Activated CD4-positive, alpha-beta T cell treated with anti-CD3 and anti-CD28 coated beads, Interleukin-2, amount 10 ng/mL, durations not matched to agents 7 days and 5 days (primary cell): ENCODE results near the gene MARK2. TPM values are rescaled to one million over a fixed set of nuclear protein-coding genes. Genes with fewer than 3 reads are reported as not detected.

Experiments
- CTCF ChIA-PET: fragments of 350-600 bp; sonication (Branson Sonifier 250); formaldehyde crosslinking; loops from one replicate; lab custom pipeline; 2021; ENCODE audit warnings: antibody characterized with exemption; lab: Charles Lee
- POLR2A ChIA-PET: fragments of 350-600 bp; sonication (Branson Sonifier 250); formaldehyde crosslinking; loops from one replicate; lab custom pipeline; 2021; ENCODE audit warnings: antibody characterized with exemption; lab: Charles Lee
- DNase-seq: peaks from one replicate; pipeline ENCODE4 v3.0.0-alpha.2; 2020
- H3K27ac Mint-ChIP-seq: one replicate; pipeline ENCODE4 v1.8.0; 2021; ENCODE audit warnings: mild to moderate bottlenecking, moderate library complexity, mixed read lengths
- H3K27me3 Mint-ChIP-seq: one replicate; pipeline ENCODE4 v1.8.0; 2021; ENCODE audit warnings: mixed read lengths
- H3K36me3 Mint-ChIP-seq: one replicate; pipeline ENCODE4 v1.8.0; 2021; ENCODE audit warnings: low read depth, mixed read lengths
- H3K4me1 Mint-ChIP-seq: one replicate; pipeline ENCODE4 v1.8.0; 2021; ENCODE audit warnings: mixed read lengths
- H3K4me3 Mint-ChIP-seq: one replicate; pipeline ENCODE4 v1.8.0; 2021; ENCODE audit warnings: mild to moderate bottlenecking, moderate library complexity, mixed read lengths
- H3K9me3 Mint-ChIP-seq: one replicate; pipeline ENCODE4 v1.8.0; 2021; ENCODE audit warnings: mixed read lengths
- total RNA-seq, 2 experiments: library from RNA; stranded (reverse); gene quantifications; one replicate each; pipeline ENCODE4 v1.2.3, GENCODE V29; 2021

MARK2 gene
- total RNA-seq, 2 experiments from 2014 or later: 68.3 to 69.2 TPM

DNA sequence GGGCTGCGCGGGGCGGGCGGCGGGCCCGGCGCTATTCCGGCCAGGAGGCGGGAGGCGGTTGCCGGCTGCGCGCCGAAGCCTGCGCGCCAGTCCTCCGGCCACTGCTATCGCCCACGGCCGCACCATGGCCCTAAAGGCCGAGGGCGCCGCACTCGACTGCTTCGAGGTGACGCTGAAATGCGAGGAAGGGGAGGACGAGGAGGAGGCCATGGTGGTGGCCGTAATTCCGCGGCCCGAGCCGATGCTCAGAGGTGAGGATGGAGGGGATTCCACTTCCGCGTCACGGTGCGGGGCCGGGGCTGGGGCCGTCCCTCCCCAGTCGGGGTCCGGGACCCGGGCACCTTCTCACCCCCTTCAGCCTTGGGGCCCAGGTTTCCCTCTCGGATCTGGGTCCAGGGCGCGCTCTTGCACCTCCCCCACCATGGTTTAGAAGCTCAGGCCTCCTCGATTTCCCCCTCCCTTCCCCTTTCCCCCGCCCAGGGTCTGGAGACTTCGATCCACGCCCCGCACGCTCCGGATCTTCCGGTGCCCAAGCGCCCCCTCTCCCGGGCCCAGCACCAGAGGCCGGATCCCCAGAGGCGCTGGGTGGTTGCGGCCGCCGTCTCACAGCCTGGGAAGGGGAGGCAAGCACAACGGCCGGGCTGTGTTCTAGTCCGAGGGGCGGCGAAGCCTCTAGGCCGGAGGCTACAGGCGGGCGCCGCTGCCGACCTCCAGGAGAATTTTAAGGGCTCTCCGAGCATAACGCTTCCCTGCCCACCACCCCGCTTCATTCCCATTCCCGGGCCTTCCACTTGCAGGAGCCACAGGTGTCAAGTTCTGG lies 25.1 kb upstream of the MARK2 start:
- H3K27ac Mint-ChIP-seq: peak overlapping the region; percentile 78
- H3K4me1 Mint-ChIP-seq: peaks cover 32% of the 10 kb centered on the region
- H3K4me3 Mint-ChIP-seq: peak overlapping the region; percentile 80
- ChIA-PET CTCF (interaction anchor here (1.0 kb wide), 2 partner anchors 9 to 23 kb away, joined by 3 read pairs; no protein-coding TSS in a partner anchor), POLR2A (no interaction called here)
- no peaks in the 10 kb centered on the region for H3K9me3 Mint-ChIP-seq
- H3K27me3 Mint-ChIP-seq: peaks cover 2% of the 10 kb centered on the region
- DNase-seq: peak; percentile 47
- peaks cover 24% of the 10 kb centered on the region for H3K36me3 Mint-ChIP-seq

- ChIA-PET POLR2A (no interaction called here), CTCF (interaction anchor here (1.0 kb wide), 2 partner anchors 9 to 22 kb away, joined by 3 read pairs; no protein-coding TSS in a partner anchor)
- Mint-ChIP-seq H3K27ac (peak overlapping the region; percentile 78), H3K9me3 (no peaks in the 10 kb centered on the region), H3K36me3 (peaks cover 25% of the 10 kb centered on the region), H3K4me3 (peak overlapping the region; percentile 80), H3K27me3 (peaks cover 2% of the 10 kb centered on the region), H3K4me1 (peaks cover 32% of the 10 kb centered on the region)
- no peak for DNase-seq
These were observed 24.6 kb upstream of the MARK2 start for GRCh38 chr11:63814383-63814736.

- no peak for DNase-seq
- no peaks in the 10 kb centered on the region for H3K9me3 Mint-ChIP-seq
- H3K4me3 Mint-ChIP-seq: no peak overlapping the region
- H3K36me3 Mint-ChIP-seq: peaks cover 35% of the 10 kb centered on the region
- POLR2A ChIA-PET: no interaction called here
- H3K4me1 Mint-ChIP-seq: peaks cover 29% of the 10 kb centered on the region
- H3K27me3 Mint-ChIP-seq: no peaks in the 10 kb centered on the region
- CTCF ChIA-PET: no interaction called here
- no peak overlapping the region for H3K27ac Mint-ChIP-seq
These were observed 22.7 kb upstream of the MARK2 start for GRCh38 chr11:63816166-63816565.

GRCh38 chr11:63816732-63817131 lies 22.2 kb upstream of the MARK2 start:
- Mint-ChIP-seq H3K4me3 (no peak overlapping the region), H3K27me3 (no peaks in the 10 kb centered on the region), H3K36me3 (peaks cover 41% of the 10 kb centered on the region), H3K4me1 (peaks cover 29% of the 10 kb centered on the region), H3K9me3 (no peaks in the 10 kb centered on the region), H3K27ac (no peak overlapping the region)
- ChIA-PET CTCF (no interaction called here), POLR2A (no interaction called here)
- DNase-seq: no peak

GRCh38 chr11:63817758-63818498 lies 21.0 kb upstream of the MARK2 start:
- Mint-ChIP-seq H3K36me3 (peaks cover 49% of the 10 kb centered on the region), H3K27ac (no peak overlapping the region), H3K27me3 (no peaks in the 10 kb centered on the region), H3K4me1 (peaks cover 23% of the 10 kb centered on the region), H3K4me3 (no peak overlapping the region), H3K9me3 (no peaks in the 10 kb centered on the region)
- ChIA-PET POLR2A (no interaction called here), CTCF (interaction anchor here (1.8 kb wide), 1 partner anchor 11 kb away, joined by 5 read pairs; no protein-coding TSS in a partner anchor)
- DNase-seq: no peak

- peaks cover 52% of the 10 kb centered on the region for H3K36me3 Mint-ChIP-seq
These were observed 20.3 kb upstream of the MARK2 start for GRCh38 chr11:63818609-63819008.

GRCh38 chr11:63821411-63821810 lies 17.5 kb upstream of the MARK2 start:
- Mint-ChIP-seq H3K9me3 (no peaks in the 10 kb centered on the region), H3K36me3 (peaks cover 56% of the 10 kb centered on the region), H3K27ac (no peak overlapping the region), H3K4me1 (peaks cover 4% of the 10 kb centered on the region), H3K4me3 (no peak overlapping the region), H3K27me3 (no peaks in the 10 kb centered on the region)
- DNase-seq: no peak
- CTCF ChIA-PET: no interaction called here
- POLR2A ChIA-PET: no interaction called here

More at GRCh38 chr11:63818609-63819008, 20.3 kb upstream of the MARK2 start:
- H3K9me3 Mint-ChIP-seq: no peaks in the 10 kb centered on the region
- H3K4me1 Mint-ChIP-seq: peaks cover 23% of the 10 kb centered on the region
- no peak overlapping the region for H3K27ac Mint-ChIP-seq
- no peak for DNase-seq
- H3K4me3 Mint-ChIP-seq: no peak overlapping the region
- ChIA-PET POLR2A (no interaction called here), CTCF (interaction anchor here (1.8 kb wide), 1 partner anchor 11 kb away, joined by 5 read pairs; no protein-coding TSS in a partner anchor)
- H3K27me3 Mint-ChIP-seq: no peaks in the 10 kb centered on the region

DNA sequence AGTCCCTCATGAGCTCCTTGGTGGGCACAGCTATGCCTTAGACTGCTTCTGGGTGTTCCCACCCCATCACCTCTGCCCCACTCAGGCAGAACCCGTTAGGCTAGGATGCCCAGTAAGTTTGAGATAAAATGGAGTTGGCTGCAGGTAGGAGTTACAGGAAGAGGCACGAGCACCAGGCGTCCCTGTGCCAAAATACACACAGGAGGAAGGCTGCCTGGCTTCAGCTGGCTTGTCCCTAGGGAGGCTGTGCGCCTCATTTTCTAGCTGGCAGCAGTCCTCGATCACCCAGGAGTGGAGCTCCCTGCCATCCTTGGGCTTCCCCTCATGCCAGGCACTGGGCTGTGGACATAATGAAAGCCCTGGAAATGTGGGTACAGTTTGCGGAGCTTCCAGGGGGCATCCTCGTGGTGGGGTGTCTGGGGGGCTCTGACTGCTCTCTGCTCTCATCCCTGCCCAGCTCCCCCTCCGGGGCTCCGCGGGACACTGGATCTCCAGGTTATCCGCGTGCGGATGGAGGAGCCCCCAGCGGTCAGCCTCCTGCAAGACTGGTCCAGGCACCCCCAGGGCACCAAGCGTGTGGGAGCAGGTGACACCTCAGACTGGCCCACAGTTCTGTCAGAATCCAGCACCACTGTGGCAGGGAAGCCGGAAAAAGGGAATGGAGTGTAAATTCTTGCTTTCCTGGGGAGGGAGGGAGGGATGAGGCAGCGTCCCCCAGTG lies 12.3 kb upstream of the MARK2 start:
- Mint-ChIP-seq H3K9me3 (no peaks in the 10 kb centered on the region), H3K4me3 (no peak overlapping the region), H3K36me3 (peaks cover 32% of the 10 kb centered on the region), H3K27ac (no peak overlapping the region), H3K27me3 (no peaks in the 10 kb centered on the region), H3K4me1 (peaks cover 3% of the 10 kb centered on the region)
- ChIA-PET POLR2A (interaction anchor here (0.6 kb wide), 1 partner anchor 198 kb away, joined by 3 read pairs; no protein-coding TSS in a partner anchor), CTCF (interaction anchor here (0.7 to 2.6 kb wide), 2 partner anchors 11 to 95 kb away, joined by 3 to 10 read pairs; no protein-coding TSS in a partner anchor)
- no peak for DNase-seq

DNA sequence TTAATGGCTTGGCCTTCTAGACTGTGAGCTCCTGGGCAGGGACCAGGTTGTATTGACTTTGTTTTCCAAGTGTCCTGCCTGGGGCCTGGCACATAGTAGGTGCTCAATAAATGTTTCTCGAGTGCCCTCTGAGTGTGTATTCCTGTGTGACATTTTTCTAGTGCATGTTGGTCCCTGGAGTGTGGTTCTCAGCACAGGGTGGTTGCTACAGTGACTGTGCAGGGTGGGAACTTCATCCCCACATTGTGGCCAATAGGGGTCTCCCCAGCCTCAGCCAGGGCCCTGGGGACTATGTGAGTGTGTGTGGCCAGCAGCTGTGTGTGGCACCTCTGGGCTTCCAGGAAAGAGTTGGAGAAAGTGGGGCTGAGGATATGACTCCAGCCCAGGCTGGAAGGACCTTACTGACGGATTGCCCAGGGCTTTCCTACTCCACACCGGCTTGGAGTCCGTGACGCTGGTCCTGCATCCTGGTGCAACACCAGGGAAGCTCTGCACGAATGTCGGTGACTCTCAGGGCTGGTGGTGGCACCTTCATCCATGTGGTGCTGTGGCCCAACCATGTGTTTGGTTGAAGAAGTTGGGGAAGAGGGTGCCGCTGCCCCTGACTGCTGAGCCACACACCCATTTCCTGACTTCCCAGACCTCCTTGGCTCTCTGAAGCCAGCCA lies 9.0 kb upstream of the MARK2 start:
- ChIA-PET CTCF (interaction anchor here (1.2 to 2.2 kb wide), 2 partner anchors 9 to 12 kb away, joined by 4 to 5 read pairs; partner anchors contain the start of gene MARK2), POLR2A (no interaction called here)
- Mint-ChIP-seq H3K27ac (no peak overlapping the region), H3K9me3 (no peaks in the 10 kb centered on the region), H3K27me3 (no peaks in the 10 kb centered on the region), H3K4me3 (no peak overlapping the region), H3K36me3 (peaks cover 11% of the 10 kb centered on the region), H3K4me1 (peaks cover 11% of the 10 kb centered on the region)
- no peak for DNase-seq

GRCh38 chr11:63831326-63831725 lies 7.6 kb upstream of the MARK2 start:
- ChIA-PET CTCF (interaction anchor here (0.6 kb wide), 1 partner anchor 149 kb away, joined by 3 read pairs; no protein-coding TSS in a partner anchor), POLR2A (no interaction called here)
- Mint-ChIP-seq H3K27ac (no peak overlapping the region), H3K4me3 (no peak overlapping the region), H3K9me3 (no peaks in the 10 kb centered on the region), H3K4me1 (peaks cover 14% of the 10 kb centered on the region), H3K27me3 (no peaks in the 10 kb centered on the region), H3K36me3 (peaks cover 4% of the 10 kb centered on the region)
- no peak for DNase-seq

- no peak for DNase-seq
- CTCF ChIA-PET: interaction anchor here (0.6 kb wide), 1 partner anchor 687 kb away, joined by 7 read pairs; no protein-coding TSS in a partner anchor
- no peaks in the 10 kb centered on the region for H3K27me3 Mint-ChIP-seq
- no peak overlapping the region for H3K4me3 Mint-ChIP-seq
- POLR2A ChIA-PET: no interaction called here
- H3K9me3 Mint-ChIP-seq: no peaks in the 10 kb centered on the region
- H3K36me3 Mint-ChIP-seq: peaks cover 4% of the 10 kb centered on the region
- no peak overlapping the region for H3K27ac Mint-ChIP-seq
- H3K4me1 Mint-ChIP-seq: peaks cover 19% of the 10 kb centered on the region
These were observed 6.6 kb upstream of the MARK2 start for GRCh38 chr11:63832336-63832735.

GRCh38 chr11:63833048-63833447 lies 5.9 kb upstream of the MARK2 start:
- POLR2A ChIA-PET: no interaction called here
- H3K9me3 Mint-ChIP-seq: no peaks in the 10 kb centered on the region
- CTCF ChIA-PET: interaction anchor here (0.6 kb wide), 1 partner anchor 688 kb away, joined by 7 read pairs; no protein-coding TSS in a partner anchor
- no peak for DNase-seq
- no peak overlapping the region for H3K27ac Mint-ChIP-seq
- H3K36me3 Mint-ChIP-seq: peaks cover 4% of the 10 kb centered on the region
- H3K4me1 Mint-ChIP-seq: peaks cover 26% of the 10 kb centered on the region
- H3K27me3 Mint-ChIP-seq: no peaks in the 10 kb centered on the region
- H3K4me3 Mint-ChIP-seq: no peak overlapping the region
